HEK293 (cell line): Measurements from ENCODE around the gene DLGAP5.

Experiments used
- CTCF ChIA-PET: fragments of 350-600 bp; formaldehyde crosslinking; extraction: SDS; loops from one replicate; lab custom pipeline; 2021; ENCODE audit warnings: antibody characterized with exemption; lab: Yijun Ruan, JAX
- POLR2A ChIA-PET: fragments of 300-600 bp; formaldehyde crosslinking; extraction: SDS; loops from one replicate; lab custom pipeline; 2020; ENCODE audit warnings: antibody characterized with exemption, inconsistent platforms; lab: Yijun Ruan, JAX
- H3K27ac ChIP-seq: fragments of 200-500 bp; sonication (Bioruptor generic); 2 replicates; pipeline ENCODE4 v1.5.1; 2014; ENCODE audit warnings: low read depth, low read length, control low read depth, inconsistent platforms; ENCODE audit errors: extremely low read depth
- H3K36me3 ChIP-seq, 2 experiments: fragments of 200-500 bp in 1 of 2; sonication (Bioruptor generic) in 1 of 2; 1 replicate in 1 of 2; 2 replicates in 1 of 2; pipeline ENCODE4 v1.5.1; 2014 to 2017; ENCODE audit warnings: inconsistent platforms in 2 of 2, low read length in 2 of 2; ENCODE audit not compliant: control insufficient read depth in 2 of 2, insufficient read depth in 1 of 2
- H3K4me1 ChIP-seq: fragments of 200-500 bp; sonication (Bioruptor generic); 2 replicates; pipeline ENCODE4 v1.5.1; 2014; ENCODE audit warnings: mild to moderate bottlenecking, low read length, inconsistent platforms; ENCODE audit not compliant: control insufficient read depth, insufficient read depth
- H3K4me3 ChIP-seq: 2 replicates; pipeline ENCODE4 v1.5.1; 2011; ENCODE audit warnings: low read depth, mild to moderate bottlenecking, control low read depth, low read length, moderate library complexity
- H3K9me3 ChIP-seq: fragments of 200-500 bp; sonication (Bioruptor generic); 2 replicates; pipeline ENCODE4 v1.5.1; 2014; ENCODE audit warnings: low read depth, low read length, inconsistent platforms; ENCODE audit not compliant: control insufficient read depth, insufficient read depth
- GLI2 ChIP-seq: fragments of 450-650 bp; formaldehyde crosslinking; IDR thresholded peaks from 2 replicates; pipeline ENCODE4; 2017; ENCODE audit warnings: missing biosample characterization, missing genetic modification characterization, low read depth, borderline replicate concordance
- GLIS1 ChIP-seq: fragments of 450-650 bp; formaldehyde crosslinking; IDR thresholded peaks from 2 replicates; pipeline ENCODE4 v1.5.1; 2016; ENCODE audit warnings: missing biosample characterization, missing genetic modification characterization
- GLIS2 ChIP-seq: fragments of 450-650 bp; formaldehyde crosslinking; IDR thresholded peaks from 2 replicates; pipeline ENCODE4 v1.5.1; 2016; ENCODE audit warnings: missing biosample characterization, missing genetic modification characterization
- KLF7 ChIP-seq: fragments of 450-650 bp; formaldehyde crosslinking; IDR thresholded peaks from 2 replicates; pipeline ENCODE4 v1.5.1; 2016; ENCODE audit warnings: missing biosample characterization, missing genetic modification characterization, borderline replicate concordance
- SCRT1 ChIP-seq: fragments of 450-650 bp; formaldehyde crosslinking; IDR thresholded peaks from 2 replicates; pipeline ENCODE4 v1.5.1; 2016; ENCODE audit warnings: missing biosample characterization, missing genetic modification characterization, borderline replicate concordance
- SP3 ChIP-seq: fragments of 450-650 bp; formaldehyde crosslinking; IDR thresholded peaks from 2 replicates; pipeline ENCODE4 v1.5.1; 2016; ENCODE audit warnings: missing biosample characterization, missing genetic modification characterization
- ZBTB7A ChIP-seq: fragments of 450-650 bp; formaldehyde crosslinking; IDR thresholded peaks from 2 replicates; pipeline ENCODE4 v1.5.1; 2016; ENCODE audit warnings: low read depth, missing biosample characterization, missing genetic modification characterization
- ZFHX2 ChIP-seq: fragments of 450-650 bp; formaldehyde crosslinking; conservative IDR thresholded peaks from 2 replicates; pipeline ENCODE4 v1.5.1; 2016; ENCODE audit warnings: missing biosample characterization, missing genetic modification characterization
- ZNF16 ChIP-seq: fragments of 450-650 bp; formaldehyde crosslinking; IDR thresholded peaks from 2 replicates; pipeline ENCODE4 v1.5.1; 2016; ENCODE audit warnings: low read depth, missing biosample characterization, missing genetic modification characterization
- ZNF169 ChIP-seq: fragments of 450-650 bp; formaldehyde crosslinking; IDR thresholded peaks from 2 replicates; pipeline ENCODE4 v1.5.1; 2016; ENCODE audit warnings: missing biosample characterization, missing genetic modification characterization
- ZNF23 ChIP-seq: fragments of 450-650 bp; formaldehyde crosslinking; IDR thresholded peaks from 2 replicates; pipeline ENCODE4 v1.5.1; 2016; ENCODE audit warnings: missing biosample characterization, missing genetic modification characterization, borderline replicate concordance
- ZNF292 ChIP-seq: fragments of 450-650 bp; formaldehyde crosslinking; IDR thresholded peaks from 2 replicates; pipeline ENCODE4 v1.5.1; 2016; ENCODE audit warnings: low read depth, missing biosample characterization, missing genetic modification characterization, borderline replicate concordance
- ZNF324 ChIP-seq: fragments of 450-650 bp; formaldehyde crosslinking; IDR thresholded peaks from 2 replicates; pipeline ENCODE4 v1.5.1; 2016; ENCODE audit warnings: missing biosample characterization, missing genetic modification characterization
- ZNF354C ChIP-seq: fragments of 450-650 bp; formaldehyde crosslinking; IDR thresholded peaks from 2 replicates; pipeline ENCODE4 v1.5.1; 2016; ENCODE audit warnings: missing biosample characterization, missing genetic modification characterization, low read depth, borderline replicate concordance
- ZNF426 ChIP-seq: fragments of 450-650 bp; formaldehyde crosslinking; IDR thresholded peaks from 2 replicates; pipeline ENCODE4 v1.5.1; 2017; ENCODE audit warnings: missing biosample characterization, missing genetic modification characterization, mild to moderate bottlenecking, inconsistent platforms, moderate library complexity
- ZNF768 ChIP-seq: fragments of 450-650 bp; formaldehyde crosslinking; IDR thresholded peaks from 2 replicates; pipeline ENCODE4 v1.5.1; 2018; ENCODE audit warnings: missing biosample characterization, mild to moderate bottlenecking, missing genetic modification characterization
- TF ChIP-seq, protein P1 (sequence below): fragments of 450-650 bp; formaldehyde crosslinking; IDR thresholded peaks from 2 replicates; pipeline ENCODE4 v1.5.1; 2017; ENCODE audit warnings: missing biosample characterization, missing genetic modification characterization
- TF ChIP-seq, protein P2 (sequence below): fragments of 450-650 bp; formaldehyde crosslinking; IDR thresholded peaks from 2 replicates; pipeline ENCODE4 v1.5.1; 2017; ENCODE audit warnings: missing biosample characterization, missing genetic modification characterization
- TF ChIP-seq, protein P3 (sequence below): fragments of 450-650 bp; formaldehyde crosslinking; IDR thresholded peaks from 2 replicates; pipeline ENCODE4 v1.5.1; 2016; ENCODE audit warnings: missing biosample characterization, missing genetic modification characterization
- TF ChIP-seq, protein P4 (sequence below): fragments of 450-650 bp; IDR thresholded peaks from 2 replicates; pipeline ENCODE4 v1.5.1; 2018; ENCODE audit warnings: missing biosample characterization, mild to moderate bottlenecking, missing genetic modification characterization
- TF ChIP-seq, protein P5 (sequence below): fragments of 450-650 bp; formaldehyde crosslinking; IDR thresholded peaks from 2 replicates; pipeline ENCODE4 v1.5.1; 2016; ENCODE audit warnings: missing biosample characterization, missing genetic modification characterization, borderline replicate concordance
- TF ChIP-seq, protein P6 (sequence below): fragments of 450-650 bp; formaldehyde crosslinking; IDR thresholded peaks from 2 replicates; pipeline ENCODE4 v1.5.1; 2016; ENCODE audit warnings: missing biosample characterization, missing genetic modification characterization
- TF ChIP-seq, protein P7 (sequence below): fragments of 450-650 bp; formaldehyde crosslinking; IDR thresholded peaks from 2 replicates; pipeline ENCODE4 v1.5.1; 2016; ENCODE audit warnings: missing biosample characterization, missing genetic modification characterization

DLGAP5 gene

DNA sequence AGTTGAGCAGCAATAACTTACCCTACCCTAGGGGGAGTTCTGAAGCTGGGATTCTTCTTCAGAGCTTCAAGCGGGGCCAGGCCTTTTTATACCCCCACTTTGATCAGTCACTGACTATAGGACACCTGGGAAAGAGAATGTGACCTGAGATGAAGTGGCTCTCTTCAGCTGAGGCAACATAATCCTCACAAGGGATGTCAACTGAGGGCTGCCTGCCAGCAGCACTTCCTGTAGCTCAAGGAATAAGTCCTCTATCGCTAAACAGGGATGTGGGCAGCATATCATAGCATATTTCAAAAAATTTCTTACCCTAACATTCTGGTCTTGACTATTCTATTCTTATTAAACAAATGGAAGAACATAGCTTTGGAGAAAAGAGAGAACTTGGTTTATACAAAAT, 45.0 kb downstream of the DLGAP5 start (continued):
- TF ChIP-seq, protein P1, sequence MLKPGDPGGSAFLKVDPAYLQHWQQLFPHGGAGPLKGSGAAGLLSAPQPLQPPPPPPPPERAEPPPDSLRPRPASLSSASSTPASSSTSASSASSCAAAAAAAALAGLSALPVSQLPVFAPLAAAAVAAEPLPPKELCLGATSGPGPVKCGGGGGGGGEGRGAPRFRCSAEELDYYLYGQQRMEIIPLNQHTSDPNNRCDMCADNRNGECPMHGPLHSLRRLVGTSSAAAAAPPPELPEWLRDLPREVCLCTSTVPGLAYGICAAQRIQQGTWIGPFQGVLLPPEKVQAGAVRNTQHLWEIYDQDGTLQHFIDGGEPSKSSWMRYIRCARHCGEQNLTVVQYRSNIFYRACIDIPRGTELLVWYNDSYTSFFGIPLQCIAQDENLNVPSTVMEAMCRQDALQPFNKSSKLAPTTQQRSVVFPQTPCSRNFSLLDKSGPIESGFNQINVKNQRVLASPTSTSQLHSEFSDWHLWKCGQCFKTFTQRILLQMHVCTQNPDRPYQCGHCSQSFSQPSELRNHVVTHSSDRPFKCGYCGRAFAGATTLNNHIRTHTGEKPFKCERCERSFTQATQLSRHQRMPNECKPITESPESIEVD (tag by site-specific recombination), result no peak
- TF ChIP-seq, protein P2, sequence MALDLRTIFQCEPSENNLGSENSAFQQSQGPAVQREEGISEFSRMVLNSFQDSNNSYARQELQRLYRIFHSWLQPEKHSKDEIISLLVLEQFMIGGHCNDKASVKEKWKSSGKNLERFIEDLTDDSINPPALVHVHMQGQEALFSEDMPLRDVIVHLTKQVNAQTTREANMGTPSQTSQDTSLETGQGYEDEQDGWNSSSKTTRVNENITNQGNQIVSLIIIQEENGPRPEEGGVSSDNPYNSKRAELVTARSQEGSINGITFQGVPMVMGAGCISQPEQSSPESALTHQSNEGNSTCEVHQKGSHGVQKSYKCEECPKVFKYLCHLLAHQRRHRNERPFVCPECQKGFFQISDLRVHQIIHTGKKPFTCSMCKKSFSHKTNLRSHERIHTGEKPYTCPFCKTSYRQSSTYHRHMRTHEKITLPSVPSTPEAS (tag by site-specific recombination), result no peak
- TF ChIP-seq ZNF324 (tag by site-specific recombination) (no peak), ZNF292 (tag by site-specific recombination) (no peak), ZNF23 (tag by site-specific recombination) (no peak), ZNF354C (tag by site-specific recombination) (no peak)

DNA sequence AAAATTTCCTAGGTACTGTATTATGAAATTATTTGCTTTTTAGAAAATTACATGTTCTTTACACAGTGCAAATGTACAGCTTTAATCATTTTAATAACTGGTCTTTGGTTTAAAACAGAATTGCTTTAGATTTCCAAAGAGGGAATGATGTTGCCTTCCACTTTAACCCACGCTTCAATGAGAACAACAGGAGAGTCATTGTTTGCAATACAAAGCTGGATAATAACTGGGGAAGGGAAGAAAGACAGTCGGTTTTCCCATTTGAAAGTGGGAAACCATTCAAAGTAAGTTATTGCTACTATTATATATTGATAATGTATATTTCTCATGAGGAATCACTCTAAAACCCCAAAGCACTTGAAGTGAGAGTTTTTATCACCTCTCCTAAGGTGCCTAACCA, 48.9 kb downstream of the DLGAP5 start:
- Histone ChIP-seq H3K27ac (no peak overlapping the region), H3K36me3 (peaks cover 62 to 69% of the 10 kb centered on the region in 2 experiments), H3K9me3 (no peaks in the 10 kb centered on the region), H3K4me1 (no peaks in the 10 kb centered on the region), H3K4me3 (no peak overlapping the region)
- CTCF ChIA-PET, result no interaction called here
- POLR2A ChIA-PET, result no interaction called here
- TF ChIP-seq KLF7 (tag by site-specific recombination), result no peak
- TF ChIP-seq SP3, result no peak
- TF ChIP-seq GLI2, result no peak
- TF ChIP-seq ZNF768 (tag by site-specific recombination), result no peak
- TF ChIP-seq, protein P3, sequence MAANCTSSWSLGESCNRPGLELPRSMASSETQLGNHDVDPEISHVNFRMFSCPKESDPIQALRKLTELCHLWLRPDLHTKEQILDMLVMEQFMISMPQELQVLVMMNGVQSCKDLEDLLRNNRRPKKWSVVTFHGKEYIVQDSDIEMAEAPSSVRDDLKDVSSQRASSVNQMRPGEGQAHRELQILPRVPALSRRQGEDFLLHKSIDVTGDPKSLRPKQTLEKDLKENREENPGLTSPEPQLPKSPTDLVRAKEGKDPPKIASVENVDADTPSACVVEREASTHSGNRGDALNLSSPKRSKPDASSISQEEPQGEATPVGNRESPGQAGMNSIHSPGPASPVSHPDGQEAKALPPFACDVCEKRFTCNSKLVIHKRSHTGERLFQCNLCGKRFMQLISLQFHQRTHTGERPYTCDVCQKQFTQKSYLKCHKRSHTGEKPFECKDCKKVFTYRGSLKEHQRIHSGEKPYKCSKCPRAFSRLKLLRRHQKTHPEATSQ (tag by site-specific recombination), result no peak
- no peak for TF ChIP-seq ZNF169
- TF ChIP-seq, protein P4, sequence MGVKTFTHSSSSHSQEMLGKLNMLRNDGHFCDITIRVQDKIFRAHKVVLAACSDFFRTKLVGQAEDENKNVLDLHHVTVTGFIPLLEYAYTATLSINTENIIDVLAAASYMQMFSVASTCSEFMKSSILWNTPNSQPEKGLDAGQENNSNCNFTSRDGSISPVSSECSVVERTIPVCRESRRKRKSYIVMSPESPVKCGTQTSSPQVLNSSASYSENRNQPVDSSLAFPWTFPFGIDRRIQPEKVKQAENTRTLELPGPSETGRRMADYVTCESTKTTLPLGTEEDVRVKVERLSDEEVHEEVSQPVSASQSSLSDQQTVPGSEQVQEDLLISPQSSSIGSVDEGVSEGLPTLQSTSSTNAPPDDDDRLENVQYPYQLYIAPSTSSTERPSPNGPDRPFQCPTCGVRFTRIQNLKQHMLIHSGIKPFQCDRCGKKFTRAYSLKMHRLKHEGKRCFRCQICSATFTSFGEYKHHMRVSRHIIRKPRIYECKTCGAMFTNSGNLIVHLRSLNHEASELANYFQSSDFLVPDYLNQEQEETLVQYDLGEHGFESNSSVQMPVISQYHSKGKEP (tag by site-specific recombination), result no peak
- TF ChIP-seq, protein P5, sequence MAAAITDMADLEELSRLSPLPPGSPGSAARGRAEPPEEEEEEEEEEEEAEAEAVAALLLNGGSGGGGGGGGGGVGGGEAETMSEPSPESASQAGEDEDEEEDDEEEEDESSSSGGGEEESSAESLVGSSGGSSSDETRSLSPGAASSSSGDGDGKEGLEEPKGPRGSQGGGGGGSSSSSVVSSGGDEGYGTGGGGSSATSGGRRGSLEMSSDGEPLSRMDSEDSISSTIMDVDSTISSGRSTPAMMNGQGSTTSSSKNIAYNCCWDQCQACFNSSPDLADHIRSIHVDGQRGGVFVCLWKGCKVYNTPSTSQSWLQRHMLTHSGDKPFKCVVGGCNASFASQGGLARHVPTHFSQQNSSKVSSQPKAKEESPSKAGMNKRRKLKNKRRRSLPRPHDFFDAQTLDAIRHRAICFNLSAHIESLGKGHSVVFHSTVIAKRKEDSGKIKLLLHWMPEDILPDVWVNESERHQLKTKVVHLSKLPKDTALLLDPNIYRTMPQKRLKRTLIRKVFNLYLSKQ (tag by site-specific recombination), result no peak
- TF ChIP-seq ZNF16, result no peak
- no peak for TF ChIP-seq SCRT1
- TF ChIP-seq, protein P6, sequence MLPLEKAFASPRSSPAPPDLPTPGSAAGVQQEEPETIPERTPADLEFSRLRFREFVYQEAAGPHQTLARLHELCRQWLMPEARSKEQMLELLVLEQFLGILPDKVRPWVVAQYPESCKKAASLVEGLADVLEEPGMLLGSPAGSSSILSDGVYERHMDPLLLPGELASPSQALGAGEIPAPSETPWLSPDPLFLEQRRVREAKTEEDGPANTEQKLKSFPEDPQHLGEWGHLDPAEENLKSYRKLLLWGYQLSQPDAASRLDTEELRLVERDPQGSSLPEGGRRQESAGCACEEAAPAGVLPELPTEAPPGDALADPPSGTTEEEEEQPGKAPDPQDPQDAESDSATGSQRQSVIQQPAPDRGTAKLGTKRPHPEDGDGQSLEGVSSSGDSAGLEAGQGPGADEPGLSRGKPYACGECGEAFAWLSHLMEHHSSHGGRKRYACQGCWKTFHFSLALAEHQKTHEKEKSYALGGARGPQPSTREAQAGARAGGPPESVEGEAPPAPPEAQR (tag by site-specific recombination), result no peak
- TF ChIP-seq GLIS2 (tag by site-specific recombination), result no peak
- TF ChIP-seq, protein P7, sequence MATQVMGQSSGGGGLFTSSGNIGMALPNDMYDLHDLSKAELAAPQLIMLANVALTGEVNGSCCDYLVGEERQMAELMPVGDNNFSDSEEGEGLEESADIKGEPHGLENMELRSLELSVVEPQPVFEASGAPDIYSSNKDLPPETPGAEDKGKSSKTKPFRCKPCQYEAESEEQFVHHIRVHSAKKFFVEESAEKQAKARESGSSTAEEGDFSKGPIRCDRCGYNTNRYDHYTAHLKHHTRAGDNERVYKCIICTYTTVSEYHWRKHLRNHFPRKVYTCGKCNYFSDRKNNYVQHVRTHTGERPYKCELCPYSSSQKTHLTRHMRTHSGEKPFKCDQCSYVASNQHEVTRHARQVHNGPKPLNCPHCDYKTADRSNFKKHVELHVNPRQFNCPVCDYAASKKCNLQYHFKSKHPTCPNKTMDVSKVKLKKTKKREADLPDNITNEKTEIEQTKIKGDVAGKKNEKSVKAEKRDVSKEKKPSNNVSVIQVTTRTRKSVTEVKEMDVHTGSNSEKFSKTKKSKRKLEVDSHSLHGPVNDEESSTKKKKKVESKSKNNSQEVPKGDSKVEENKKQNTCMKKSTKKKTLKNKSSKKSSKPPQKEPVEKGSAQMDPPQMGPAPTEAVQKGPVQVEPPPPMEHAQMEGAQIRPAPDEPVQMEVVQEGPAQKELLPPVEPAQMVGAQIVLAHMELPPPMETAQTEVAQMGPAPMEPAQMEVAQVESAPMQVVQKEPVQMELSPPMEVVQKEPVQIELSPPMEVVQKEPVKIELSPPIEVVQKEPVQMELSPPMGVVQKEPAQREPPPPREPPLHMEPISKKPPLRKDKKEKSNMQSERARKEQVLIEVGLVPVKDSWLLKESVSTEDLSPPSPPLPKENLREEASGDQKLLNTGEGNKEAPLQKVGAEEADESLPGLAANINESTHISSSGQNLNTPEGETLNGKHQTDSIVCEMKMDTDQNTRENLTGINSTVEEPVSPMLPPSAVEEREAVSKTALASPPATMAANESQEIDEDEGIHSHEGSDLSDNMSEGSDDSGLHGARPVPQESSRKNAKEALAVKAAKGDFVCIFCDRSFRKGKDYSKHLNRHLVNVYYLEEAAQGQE (tag by site-specific recombination), result no peak
- TF ChIP-seq ZFHX2, result no peak
- TF ChIP-seq GLIS1 (tag by site-specific recombination), result no peak
- TF ChIP-seq ZNF426 (tag by site-specific recombination), result no peak
- TF ChIP-seq ZBTB7A (tag by site-specific recombination), result no peak
